Suprapubic skin (tissue), 4 donors: Measurements from ENCODE around the gene SAMHD1.
"Not testable (repeated sequence)": the region's sequence is repeated elsewhere in the genome, so short reads cannot be mapped to it uniquely, and the experiment has no call there.

Experiments used
- EP300 ChIP-seq: sonication (generic); formaldehyde crosslinking; IDR thresholded peaks from one replicate; pipeline ENCODE4 v1.6.1; 2017; ENCODE audit warnings: antibody characterized with exemption
- POLR2AphosphoS5 ChIP-seq, 3 donors: sonication (generic); formaldehyde crosslinking; IDR thresholded peaks; one replicate each; pipeline ENCODE4 v1.6.1; 2017; ENCODE audit warnings: antibody characterized with exemption in 3 of 3
- TF ChIP-seq, protein P1 (sequence below), 2 donors: fragments of 200-600 bp in 1 of 2; fragments of 450-650 bp in 1 of 2; sonication (generic) in 1 of 2; IDR thresholded peaks; one replicate each; pipeline ENCODE4 v1.5.1; 2016 to 2019; ENCODE audit warnings: antibody characterized with exemption in 2 of 2, mild to moderate bottlenecking in 1 of 2, moderate library complexity in 1 of 2

DNA sequence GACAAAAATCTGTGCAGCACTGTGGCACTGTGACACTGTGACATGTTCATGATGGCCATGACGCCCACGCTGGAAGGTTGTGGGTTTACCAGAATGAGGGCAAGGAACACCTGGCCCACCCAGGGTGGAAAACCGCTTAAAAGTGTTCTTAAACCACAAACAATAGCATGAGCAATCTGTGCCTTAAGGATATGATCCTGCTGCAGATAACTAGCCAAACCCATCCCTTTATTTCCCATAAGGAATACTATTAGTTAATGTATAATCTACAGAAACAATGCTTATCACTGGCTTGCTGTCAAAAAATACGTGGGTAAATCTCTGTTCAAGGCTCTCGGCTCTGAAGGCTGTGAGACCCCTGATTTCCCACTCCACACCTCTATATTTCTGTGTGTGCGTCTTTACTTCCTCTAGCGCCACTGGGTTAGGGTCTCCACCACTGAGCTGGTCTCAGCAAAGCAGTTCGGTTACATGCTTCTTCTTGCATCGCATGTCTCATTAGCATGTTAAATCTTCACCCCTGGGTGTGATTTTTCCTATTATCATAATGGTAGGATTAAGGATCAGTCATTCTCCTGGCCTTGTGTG is 10.9 kb upstream of the SAMHD1 start:
- TF ChIP-seq, protein P1, sequence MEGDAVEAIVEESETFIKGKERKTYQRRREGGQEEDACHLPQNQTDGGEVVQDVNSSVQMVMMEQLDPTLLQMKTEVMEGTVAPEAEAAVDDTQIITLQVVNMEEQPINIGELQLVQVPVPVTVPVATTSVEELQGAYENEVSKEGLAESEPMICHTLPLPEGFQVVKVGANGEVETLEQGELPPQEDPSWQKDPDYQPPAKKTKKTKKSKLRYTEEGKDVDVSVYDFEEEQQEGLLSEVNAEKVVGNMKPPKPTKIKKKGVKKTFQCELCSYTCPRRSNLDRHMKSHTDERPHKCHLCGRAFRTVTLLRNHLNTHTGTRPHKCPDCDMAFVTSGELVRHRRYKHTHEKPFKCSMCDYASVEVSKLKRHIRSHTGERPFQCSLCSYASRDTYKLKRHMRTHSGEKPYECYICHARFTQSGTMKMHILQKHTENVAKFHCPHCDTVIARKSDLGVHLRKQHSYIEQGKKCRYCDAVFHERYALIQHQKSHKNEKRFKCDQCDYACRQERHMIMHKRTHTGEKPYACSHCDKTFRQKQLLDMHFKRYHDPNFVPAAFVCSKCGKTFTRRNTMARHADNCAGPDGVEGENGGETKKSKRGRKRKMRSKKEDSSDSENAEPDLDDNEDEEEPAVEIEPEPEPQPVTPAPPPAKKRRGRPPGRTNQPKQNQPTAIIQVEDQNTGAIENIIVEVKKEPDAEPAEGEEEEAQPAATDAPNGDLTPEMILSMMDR (IDR thresholded peaks at IDR 0.05): not testable (repeated sequence)
- TF ChIP-seq POLR2AphosphoS5 (IDR thresholded peaks at IDR 0.05); EP300: not testable (repeated sequence)
